ENCODE measurements around the gene CES5A.
"Not testable (repeated sequence)": the region's sequence is repeated elsewhere in the genome, so short reads cannot be mapped to it uniquely, and the experiment has no call there.

CES5A gene

GRCh38 chr16:55875273-55875672 is at the start of gene CES5A:
CES5A (minus strand) TSS chr16:55875373; CDS start chr16:55875221, 152 bp downstream.
- ATAC-seq (replicated peaks; ENCODE audit: extremely low read depth, poor library complexity, severe bottlenecking) (no peak), DNase-seq (ENCODE audit: low spot score in 2 of 2) (no peak)
- no peaks in the 10 kb centered on the region for H3K9me3 Mint-ChIP-seq
- H3K36me3 Mint-ChIP-seq (ENCODE audit: insufficient read depth) = no peaks in the 10 kb centered on the region
- no peak within 1 kb of the TSS for H3K27ac Mint-ChIP-seq (ENCODE audit: low read depth)
- H3K27me3 Mint-ChIP-seq = peaks cover 30% of the 10 kb centered on the region
- no peak within 1 kb of the TSS for H3K4me3 Mint-ChIP-seq
- no peaks in the 10 kb centered on the region for H3K4me1 Mint-ChIP-seq

DNA sequence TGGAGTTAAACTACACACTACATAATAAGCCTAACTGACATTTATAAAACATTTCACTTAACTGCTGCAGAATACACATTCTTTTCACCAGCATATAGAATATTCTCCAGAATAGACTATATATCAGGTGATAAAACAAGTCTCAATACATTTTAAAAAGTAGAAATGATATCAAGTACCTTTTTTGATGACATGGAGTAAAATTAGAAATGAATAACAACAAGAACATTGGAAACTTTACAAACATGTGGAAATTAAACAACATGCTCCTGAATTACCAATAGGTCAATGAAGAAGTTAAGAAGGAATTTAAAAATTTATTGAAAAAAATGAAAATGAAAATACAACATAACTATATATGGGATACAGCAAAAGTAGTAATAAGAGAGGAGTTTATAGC is 47.5 kb upstream of the CES5A start:
- no peak for ATAC-seq (replicated peaks; ENCODE audit: extremely low read depth, poor library complexity, severe bottlenecking)
- peaks cover 9% of the 10 kb centered on the region for H3K9me3 Mint-ChIP-seq
- no peaks in the 10 kb centered on the region for H3K4me1 Mint-ChIP-seq
- H3K36me3 Mint-ChIP-seq (ENCODE audit: insufficient read depth) = no peaks in the 10 kb centered on the region
- H3K27me3 Mint-ChIP-seq = peaks cover 80% of the 10 kb centered on the region
- no peak overlapping the region for H3K27ac Mint-ChIP-seq (ENCODE audit: low read depth)
- no peak overlapping the region for H3K4me3 Mint-ChIP-seq
- no peak for DNase-seq (ENCODE audit: low spot score in 2 of 2)

GRCh38 chr16:55917373-55918160 is 42.4 kb upstream of the CES5A start:
- DNase-seq (ENCODE audit: low spot score in 2 of 2) (no peak), ATAC-seq (replicated peaks; ENCODE audit: extremely low read depth, poor library complexity, severe bottlenecking) (no peak)
- no peak overlapping the region for H3K4me3 Mint-ChIP-seq
- H3K9me3 Mint-ChIP-seq = peaks cover 9% of the 10 kb centered on the region
- no peak overlapping the region for H3K27ac Mint-ChIP-seq (ENCODE audit: low read depth)
- peaks cover 67% of the 10 kb centered on the region for H3K27me3 Mint-ChIP-seq
- peaks cover 1% of the 10 kb centered on the region for H3K36me3 Mint-ChIP-seq (ENCODE audit: insufficient read depth)
- H3K4me1 Mint-ChIP-seq = no peaks in the 10 kb centered on the region

- ATAC-seq (replicated peaks; ENCODE audit: extremely low read depth, poor library complexity, severe bottlenecking) (no peak), DNase-seq (ENCODE audit: low spot score in 2 of 2) (no peak)
- peaks cover 5% of the 10 kb centered on the region for H3K9me3 Mint-ChIP-seq
- no peaks in the 10 kb centered on the region for H3K4me1 Mint-ChIP-seq
- H3K27ac Mint-ChIP-seq (ENCODE audit: low read depth) = no peak overlapping the region
- peaks cover 1% of the 10 kb centered on the region for H3K36me3 Mint-ChIP-seq (ENCODE audit: insufficient read depth)
- no peak overlapping the region for H3K4me3 Mint-ChIP-seq
- H3K27me3 Mint-ChIP-seq = peaks cover 65% of the 10 kb centered on the region
Measured at GRCh38 chr16:55915096-55915827, 40.1 kb upstream of the CES5A start.

DNA sequence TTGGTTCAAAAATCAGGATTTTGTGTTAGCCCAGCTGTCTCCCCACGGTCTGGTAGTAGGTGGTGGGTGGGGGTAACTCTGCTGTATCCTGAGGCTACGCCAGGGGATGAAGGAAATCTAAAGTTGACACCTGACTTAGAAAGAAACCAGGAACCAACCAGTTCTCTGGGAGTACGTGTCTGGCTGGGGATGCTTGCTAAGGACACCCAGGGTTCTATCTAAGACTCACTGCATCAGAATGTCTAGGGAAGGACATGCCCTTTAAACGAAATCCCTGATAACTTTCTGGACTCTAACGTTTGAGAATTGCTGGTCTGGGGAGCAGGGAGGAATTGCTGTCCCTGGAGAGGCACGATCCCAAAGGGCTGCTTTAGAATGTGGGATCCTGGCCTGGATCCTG is 39.2 kb upstream of the CES5A start:
- no peak for DNase-seq (ENCODE audit: low spot score in 2 of 2)
- ATAC-seq (replicated peaks; ENCODE audit: extremely low read depth, poor library complexity, severe bottlenecking) = no peak
- H3K9me3 Mint-ChIP-seq = peaks cover 5% of the 10 kb centered on the region
- no peaks in the 10 kb centered on the region for H3K4me1 Mint-ChIP-seq
- peaks cover 62% of the 10 kb centered on the region for H3K27me3 Mint-ChIP-seq
- peaks cover 1% of the 10 kb centered on the region for H3K36me3 Mint-ChIP-seq (ENCODE audit: insufficient read depth)
- H3K4me3 Mint-ChIP-seq = no peak overlapping the region
- no peak overlapping the region for H3K27ac Mint-ChIP-seq (ENCODE audit: low read depth)

DNA sequence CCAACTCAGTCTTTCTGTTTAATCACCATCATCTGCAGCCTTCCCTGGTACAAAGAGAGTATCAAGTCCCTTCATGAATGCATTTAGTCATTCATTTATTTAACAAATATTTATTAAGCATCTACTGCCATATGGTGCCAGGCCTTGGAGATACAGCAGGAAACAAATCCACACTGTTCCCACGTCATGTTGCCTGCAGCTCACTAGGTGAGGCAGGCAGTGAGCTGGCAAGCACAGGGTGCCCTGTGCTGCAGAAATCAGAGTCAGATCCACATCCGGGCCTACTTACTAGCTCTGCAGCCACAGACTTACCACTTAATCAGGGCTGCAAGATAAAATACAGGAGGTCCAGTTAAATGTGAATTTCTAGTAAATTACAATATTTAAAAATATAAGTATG is 38.5 kb upstream of the CES5A start:
- Mint-ChIP-seq H3K27ac (ENCODE audit: low read depth) (no peak overlapping the region), H3K9me3 (peaks cover 5% of the 10 kb centered on the region), H3K27me3 (peaks cover 59% of the 10 kb centered on the region), H3K4me3 (no peak overlapping the region), H3K36me3 (ENCODE audit: insufficient read depth) (peaks cover 1% of the 10 kb centered on the region), H3K4me1 (no peaks in the 10 kb centered on the region)
- DNase-seq (ENCODE audit: low spot score in 2 of 2) = no peak
- ATAC-seq (replicated peaks; ENCODE audit: extremely low read depth, poor library complexity, severe bottlenecking) = no peak

DNA sequence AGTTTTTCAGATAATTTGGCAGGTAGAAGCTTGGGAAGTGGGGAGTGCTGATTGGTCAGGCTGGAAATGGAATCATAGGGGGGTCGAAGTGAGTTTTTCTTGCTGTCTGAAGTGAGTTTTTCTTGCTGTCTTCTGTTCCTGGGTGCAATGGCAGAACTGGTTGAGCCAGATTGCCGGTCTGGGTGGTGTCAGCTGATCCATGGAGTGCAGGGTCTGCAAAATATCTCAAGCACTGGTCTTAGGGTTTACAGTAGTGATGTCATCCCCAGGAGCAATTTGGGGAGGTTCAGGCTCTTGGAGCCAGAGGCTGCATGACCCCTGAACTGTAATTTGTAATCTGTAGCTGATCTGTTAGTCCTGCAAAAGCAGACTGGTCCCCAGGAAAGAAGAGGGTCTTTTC is 37.9 kb upstream of the CES5A start:
- not testable (repeated sequence) for ATAC-seq (replicated peaks; ENCODE audit: extremely low read depth, poor library complexity, severe bottlenecking); H3K36me3 Mint-ChIP-seq (ENCODE audit: insufficient read depth); H3K4me3 Mint-ChIP-seq; DNase-seq (ENCODE audit: low spot score in 2 of 2); H3K9me3 Mint-ChIP-seq; H3K27ac Mint-ChIP-seq (ENCODE audit: low read depth); H3K4me1 Mint-ChIP-seq
- peaks cover 59% of the 10 kb centered on the region for H3K27me3 Mint-ChIP-seq

- Mint-ChIP-seq H3K4me1 (no peaks in the 10 kb centered on the region), H3K27me3 (peaks cover 59% of the 10 kb centered on the region), H3K4me3 (no peak overlapping the region), H3K9me3 (peaks cover 5% of the 10 kb centered on the region), H3K27ac (ENCODE audit: low read depth) (no peak overlapping the region), H3K36me3 (ENCODE audit: insufficient read depth) (peaks cover 1% of the 10 kb centered on the region)
- ATAC-seq (replicated peaks; ENCODE audit: extremely low read depth, poor library complexity, severe bottlenecking) (no peak), DNase-seq (ENCODE audit: low spot score in 2 of 2) (no peak)
Measured at GRCh38 chr16:55912022-55912421, 36.8 kb upstream of the CES5A start.

DNA sequence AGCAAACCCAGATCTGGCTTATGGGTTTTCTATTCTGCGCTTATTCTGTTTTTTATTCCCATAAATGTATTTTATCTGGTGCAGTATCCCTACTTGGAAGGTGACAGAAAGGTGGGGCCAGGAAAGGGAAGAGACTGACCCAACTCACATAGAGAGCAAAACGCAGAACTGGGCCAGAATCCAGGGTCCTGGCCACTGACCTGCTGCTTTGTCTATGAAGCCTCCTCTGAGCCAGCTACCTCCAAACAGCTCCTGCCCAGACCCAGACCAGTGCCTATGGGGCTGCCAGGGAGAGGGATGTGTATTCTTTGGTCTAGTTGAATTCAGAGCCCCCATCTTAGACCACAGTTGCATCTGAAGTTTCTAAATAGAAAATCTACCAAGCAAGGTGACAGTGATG is 36.4 kb upstream of the CES5A start:
- H3K4me1 Mint-ChIP-seq = no peaks in the 10 kb centered on the region
- no peak overlapping the region for H3K4me3 Mint-ChIP-seq
- peaks cover 59% of the 10 kb centered on the region for H3K27me3 Mint-ChIP-seq
- H3K27ac Mint-ChIP-seq (ENCODE audit: low read depth) = no peak overlapping the region
- peaks cover 1% of the 10 kb centered on the region for H3K36me3 Mint-ChIP-seq (ENCODE audit: insufficient read depth)
- ATAC-seq (replicated peaks; ENCODE audit: extremely low read depth, poor library complexity, severe bottlenecking) (no peak), DNase-seq (ENCODE audit: low spot score in 2 of 2) (no peak)
- H3K9me3 Mint-ChIP-seq = peaks cover 5% of the 10 kb centered on the region

GRCh38 chr16:55909876-55910275 is 34.7 kb upstream of the CES5A start:
- no peak for ATAC-seq (replicated peaks; ENCODE audit: extremely low read depth, poor library complexity, severe bottlenecking)
- H3K4me1 Mint-ChIP-seq = no peaks in the 10 kb centered on the region
- peaks cover 1% of the 10 kb centered on the region for H3K36me3 Mint-ChIP-seq (ENCODE audit: insufficient read depth)
- H3K9me3 Mint-ChIP-seq = peaks cover 5% of the 10 kb centered on the region
- H3K4me3 Mint-ChIP-seq = no peak overlapping the region
- DNase-seq (ENCODE audit: low spot score in 2 of 2) = no peak
- H3K27me3 Mint-ChIP-seq = peaks cover 74% of the 10 kb centered on the region
- no peak overlapping the region for H3K27ac Mint-ChIP-seq (ENCODE audit: low read depth)

- H3K36me3 Mint-ChIP-seq (ENCODE audit: insufficient read depth) = no peaks in the 10 kb centered on the region
- H3K4me3 Mint-ChIP-seq = no peak overlapping the region
- no peaks in the 10 kb centered on the region for H3K4me1 Mint-ChIP-seq
- no peak for DNase-seq (ENCODE audit: low spot score in 2 of 2)
- H3K9me3 Mint-ChIP-seq = peaks cover 9% of the 10 kb centered on the region
- no peak overlapping the region for H3K27ac Mint-ChIP-seq (ENCODE audit: low read depth)
- no peak for ATAC-seq (replicated peaks; ENCODE audit: extremely low read depth, poor library complexity, severe bottlenecking)
- peaks cover 87% of the 10 kb centered on the region for H3K27me3 Mint-ChIP-seq
Measured at GRCh38 chr16:55908641-55909040, 33.5 kb upstream of the CES5A start.

GRCh38 chr16:55907661-55908060 is 32.5 kb upstream of the CES5A start:
- no peaks in the 10 kb centered on the region for H3K4me1 Mint-ChIP-seq
- ATAC-seq (replicated peaks; ENCODE audit: extremely low read depth, poor library complexity, severe bottlenecking) (no peak), DNase-seq (ENCODE audit: low spot score in 2 of 2) (no peak)
- H3K36me3 Mint-ChIP-seq (ENCODE audit: insufficient read depth) = no peaks in the 10 kb centered on the region
- H3K4me3 Mint-ChIP-seq = no peak overlapping the region
- peaks cover 11% of the 10 kb centered on the region for H3K9me3 Mint-ChIP-seq
- peaks cover 90% of the 10 kb centered on the region for H3K27me3 Mint-ChIP-seq
- no peak overlapping the region for H3K27ac Mint-ChIP-seq (ENCODE audit: low read depth)

DNA sequence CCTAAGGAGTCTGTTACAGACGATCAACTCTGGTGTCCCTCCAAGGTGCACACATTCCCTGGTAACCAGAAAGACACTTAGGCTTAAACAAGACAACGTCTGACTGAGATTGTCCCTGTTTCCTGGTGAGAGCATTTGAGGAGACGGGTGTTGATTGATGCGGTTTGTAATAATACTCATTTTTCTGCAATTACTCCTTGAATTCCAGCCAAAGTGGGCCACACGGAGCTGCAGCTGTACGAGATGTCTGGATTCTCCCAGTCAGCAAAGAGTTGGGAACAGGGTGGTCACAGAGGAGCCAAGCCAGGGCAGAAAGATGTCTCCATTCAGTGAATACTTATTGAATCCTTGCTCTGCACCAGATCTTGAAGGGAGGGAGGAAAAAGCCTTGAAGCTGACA is 30.9 kb upstream of the CES5A start:
- H3K36me3 Mint-ChIP-seq (ENCODE audit: insufficient read depth) = no peaks in the 10 kb centered on the region
- H3K27me3 Mint-ChIP-seq = peaks cover 84% of the 10 kb centered on the region
- H3K4me1 Mint-ChIP-seq = no peaks in the 10 kb centered on the region
- DNase-seq (ENCODE audit: low spot score in 2 of 2) (no peak), ATAC-seq (replicated peaks; ENCODE audit: extremely low read depth, poor library complexity, severe bottlenecking) (no peak)
- H3K4me3 Mint-ChIP-seq = no peak overlapping the region
- H3K27ac Mint-ChIP-seq (ENCODE audit: low read depth) = no peak overlapping the region
- H3K9me3 Mint-ChIP-seq = peaks cover 11% of the 10 kb centered on the region

Data from central memory CD8-positive, alpha-beta T cell (primary cell).